ENCODE results near the gene ARHGAP26. TPM values are rescaled to one million over a fixed set of nuclear protein-coding genes. Genes with fewer than 3 reads are reported as not detected.

The ARHGAP26 gene
- total and polyA plus RNA-seq, 2 donors (not counting 1 experiment from before 2014, with no cell fraction given): 4.1 to 6.8 TPM

- no peaks in the 10 kb centered on the region for H3K9me3 ChIP-seq (ENCODE audit: control insufficient read depth, insufficient read depth, low read depth, low read length)
- H3K4me2 ChIP-seq (ENCODE audit: extremely low read depth, insufficient read depth, low read length): no peak overlapping the region
- no peaks in the 10 kb centered on the region for H4K20me1 ChIP-seq (ENCODE audit: control insufficient read depth, extremely low read depth, insufficient read depth, low read length)
- H3K79me2 ChIP-seq (ENCODE audit: control insufficient read depth, insufficient read depth, low read length): no peaks in the 10 kb centered on the region
- no peak for DNase-seq (ENCODE audit: low read depth in 2 of 2)
- no peak overlapping the region for H3K4me3 ChIP-seq (replicated peaks in 1 of 4; ENCODE audit: control extremely low read depth in 1 of 4, insufficient read depth in 1 of 4, low read depth in 3 of 4, low read length in 4 of 4)
- H3K36me3 ChIP-seq (ENCODE audit: control insufficient read depth, insufficient read depth, low read length): no peaks in the 10 kb centered on the region
- H2AFZ ChIP-seq (ENCODE audit: low read length): no peak overlapping the region
- H3K4me1 ChIP-seq (ENCODE audit: control insufficient read depth, extremely low read depth, insufficient read depth, low read length): no peaks in the 10 kb centered on the region
- H3K27me3 ChIP-seq (ENCODE audit: control insufficient read depth, insufficient read depth, low read length): no peaks in the 10 kb centered on the region
- TF ChIP-seq, protein P1, sequence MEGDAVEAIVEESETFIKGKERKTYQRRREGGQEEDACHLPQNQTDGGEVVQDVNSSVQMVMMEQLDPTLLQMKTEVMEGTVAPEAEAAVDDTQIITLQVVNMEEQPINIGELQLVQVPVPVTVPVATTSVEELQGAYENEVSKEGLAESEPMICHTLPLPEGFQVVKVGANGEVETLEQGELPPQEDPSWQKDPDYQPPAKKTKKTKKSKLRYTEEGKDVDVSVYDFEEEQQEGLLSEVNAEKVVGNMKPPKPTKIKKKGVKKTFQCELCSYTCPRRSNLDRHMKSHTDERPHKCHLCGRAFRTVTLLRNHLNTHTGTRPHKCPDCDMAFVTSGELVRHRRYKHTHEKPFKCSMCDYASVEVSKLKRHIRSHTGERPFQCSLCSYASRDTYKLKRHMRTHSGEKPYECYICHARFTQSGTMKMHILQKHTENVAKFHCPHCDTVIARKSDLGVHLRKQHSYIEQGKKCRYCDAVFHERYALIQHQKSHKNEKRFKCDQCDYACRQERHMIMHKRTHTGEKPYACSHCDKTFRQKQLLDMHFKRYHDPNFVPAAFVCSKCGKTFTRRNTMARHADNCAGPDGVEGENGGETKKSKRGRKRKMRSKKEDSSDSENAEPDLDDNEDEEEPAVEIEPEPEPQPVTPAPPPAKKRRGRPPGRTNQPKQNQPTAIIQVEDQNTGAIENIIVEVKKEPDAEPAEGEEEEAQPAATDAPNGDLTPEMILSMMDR (conservative IDR thresholded peaks at IDR 0.05 in 1 of 2, IDR thresholded peaks at IDR 0.05 in 1 of 2; ENCODE audit: low read depth in 1 of 2, low read length in 2 of 2): no peak
- TF ChIP-seq EZH2 (IDR thresholded peaks at IDR 0.05; ENCODE audit: low read length, missing control alignments): no peak
- H3K9ac ChIP-seq (ENCODE audit: insufficient read depth, low read length): no peak overlapping the region
- H3K27ac ChIP-seq (ENCODE audit: insufficient read depth, low read length): no peak overlapping the region
These were observed 436.2 kb downstream of the ARHGAP26 start for GRCh38 chr5:143206196-143207053.

DNA sequence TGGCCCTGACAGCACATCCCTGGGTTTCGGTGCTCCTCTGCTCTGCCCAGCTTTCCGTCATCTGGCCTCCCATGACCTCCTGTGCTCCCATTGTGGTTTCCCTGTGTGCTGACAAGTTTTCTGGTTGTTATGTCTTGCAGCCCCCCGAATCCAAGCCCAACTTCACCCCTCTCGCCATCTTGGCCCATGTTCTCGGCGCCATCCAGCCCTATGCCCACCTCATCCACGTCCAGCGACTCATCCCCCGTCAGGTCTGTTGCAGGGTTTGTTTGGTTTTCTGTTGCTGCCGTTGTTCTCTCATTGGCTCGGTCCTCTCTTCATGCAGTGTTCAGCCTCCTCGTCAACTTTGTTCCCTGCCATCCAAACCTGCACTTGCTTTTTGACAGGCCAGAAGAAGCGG is 436.9 kb downstream of the ARHGAP26 start:
- H3K4me3 ChIP-seq (replicated peaks in 1 of 4; ENCODE audit: control extremely low read depth in 1 of 4, insufficient read depth in 1 of 4, low read depth in 3 of 4, low read length in 4 of 4): no peak overlapping the region
- H2AFZ ChIP-seq (ENCODE audit: low read length): no peak overlapping the region
- no peak overlapping the region for H3K4me2 ChIP-seq (ENCODE audit: extremely low read depth, insufficient read depth, low read length)
- H3K9me3 ChIP-seq (ENCODE audit: control insufficient read depth, insufficient read depth, low read depth, low read length): no peaks in the 10 kb centered on the region
- H3K9ac ChIP-seq (ENCODE audit: insufficient read depth, low read length): no peak overlapping the region
- H3K4me1 ChIP-seq (ENCODE audit: control insufficient read depth, extremely low read depth, insufficient read depth, low read length): no peaks in the 10 kb centered on the region
- no peak for DNase-seq (ENCODE audit: low read depth in 2 of 2)
- H4K20me1 ChIP-seq (ENCODE audit: control insufficient read depth, extremely low read depth, insufficient read depth, low read length): no peaks in the 10 kb centered on the region
- TF ChIP-seq EZH2 (IDR thresholded peaks at IDR 0.05; ENCODE audit: low read length, missing control alignments): no peak
- TF ChIP-seq, protein P1 (conservative IDR thresholded peaks at IDR 0.05 in 1 of 2, IDR thresholded peaks at IDR 0.05 in 1 of 2; ENCODE audit: low read depth in 1 of 2, low read length in 2 of 2): no peak
- no peaks in the 10 kb centered on the region for H3K79me2 ChIP-seq (ENCODE audit: control insufficient read depth, insufficient read depth, low read length)
- no peak overlapping the region for H3K27ac ChIP-seq (ENCODE audit: insufficient read depth, low read length)
- H3K27me3 ChIP-seq (ENCODE audit: control insufficient read depth, insufficient read depth, low read length): no peaks in the 10 kb centered on the region
- no peaks in the 10 kb centered on the region for H3K36me3 ChIP-seq (ENCODE audit: control insufficient read depth, insufficient read depth, low read length)

DNA sequence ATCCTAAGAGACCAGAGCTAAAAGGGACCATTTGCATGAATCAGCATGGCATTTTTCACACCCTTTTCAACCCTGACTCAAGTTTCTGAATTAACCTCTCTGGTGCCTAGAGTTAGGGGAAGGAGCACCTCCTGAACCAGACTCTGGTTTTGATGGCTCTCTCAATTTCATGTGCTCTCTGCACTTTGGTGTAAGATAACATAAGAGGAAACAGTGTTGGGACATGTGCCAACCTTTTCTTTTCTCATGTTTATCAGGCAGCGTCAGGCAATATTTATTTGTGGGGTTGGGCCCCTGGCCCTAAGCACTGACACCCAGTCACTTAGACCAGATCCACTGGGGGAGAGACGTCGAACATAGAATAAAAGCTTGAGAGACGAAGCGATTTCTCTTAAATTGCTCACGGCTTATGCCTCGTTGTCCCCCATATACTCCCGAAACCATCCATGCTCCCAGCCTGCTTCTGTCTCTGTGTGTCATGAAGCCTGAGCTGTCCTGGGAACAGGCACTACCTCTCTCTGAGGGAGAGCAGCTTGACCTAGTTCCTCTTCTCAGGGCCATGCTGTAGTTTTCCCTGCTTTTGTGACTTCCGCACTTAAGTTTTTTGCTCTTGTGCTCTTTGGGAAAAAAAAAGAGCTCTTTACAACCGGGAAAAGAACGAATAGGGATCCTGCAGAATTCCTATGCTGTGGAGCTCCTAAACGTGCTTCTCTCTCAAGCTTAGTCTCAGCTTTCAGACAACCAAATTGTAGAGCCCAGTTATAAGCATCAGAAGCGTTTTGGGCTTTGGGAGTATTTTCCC is 437.6 kb downstream of the ARHGAP26 start:
- Histone ChIP-seq H2AFZ (ENCODE audit: low read length) (peak overlapping the region; percentile 27), H3K9ac (ENCODE audit: insufficient read depth, low read length) (no peak overlapping the region)
- TF ChIP-seq EZH2 (IDR thresholded peaks at IDR 0.05; ENCODE audit: low read length, missing control alignments): no peak
- TF ChIP-seq, protein P1 (conservative IDR thresholded peaks at IDR 0.05 in 1 of 2, IDR thresholded peaks at IDR 0.05 in 1 of 2; ENCODE audit: low read depth in 1 of 2, low read length in 2 of 2): no peak

More for the DNA sequence above, 437.6 kb downstream of the ARHGAP26 start:
- no peak for DNase-seq (ENCODE audit: low read depth in 2 of 2)
- Histone ChIP-seq H3K4me1 (ENCODE audit: control insufficient read depth, extremely low read depth, insufficient read depth, low read length) (no peaks in the 10 kb centered on the region), H3K27ac (ENCODE audit: insufficient read depth, low read length) (no peak overlapping the region), H3K36me3 (ENCODE audit: control insufficient read depth, insufficient read depth, low read length) (no peaks in the 10 kb centered on the region), H3K79me2 (ENCODE audit: control insufficient read depth, insufficient read depth, low read length) (no peaks in the 10 kb centered on the region), H3K4me2 (ENCODE audit: extremely low read depth, insufficient read depth, low read length) (no peak overlapping the region), H3K27me3 (ENCODE audit: control insufficient read depth, insufficient read depth, low read length) (no peaks in the 10 kb centered on the region), H3K4me3 (replicated peaks in 1 of 4; ENCODE audit: control extremely low read depth in 1 of 4, insufficient read depth in 1 of 4, low read depth in 3 of 4, low read length in 4 of 4) (no peak overlapping the region), H4K20me1 (ENCODE audit: control insufficient read depth, extremely low read depth, insufficient read depth, low read length) (no peaks in the 10 kb centered on the region), H3K9me3 (ENCODE audit: control insufficient read depth, insufficient read depth, low read depth, low read length) (no peaks in the 10 kb centered on the region)
